ENCODE data around the gene FBXW5.

Gene FBXW5

DNA sequence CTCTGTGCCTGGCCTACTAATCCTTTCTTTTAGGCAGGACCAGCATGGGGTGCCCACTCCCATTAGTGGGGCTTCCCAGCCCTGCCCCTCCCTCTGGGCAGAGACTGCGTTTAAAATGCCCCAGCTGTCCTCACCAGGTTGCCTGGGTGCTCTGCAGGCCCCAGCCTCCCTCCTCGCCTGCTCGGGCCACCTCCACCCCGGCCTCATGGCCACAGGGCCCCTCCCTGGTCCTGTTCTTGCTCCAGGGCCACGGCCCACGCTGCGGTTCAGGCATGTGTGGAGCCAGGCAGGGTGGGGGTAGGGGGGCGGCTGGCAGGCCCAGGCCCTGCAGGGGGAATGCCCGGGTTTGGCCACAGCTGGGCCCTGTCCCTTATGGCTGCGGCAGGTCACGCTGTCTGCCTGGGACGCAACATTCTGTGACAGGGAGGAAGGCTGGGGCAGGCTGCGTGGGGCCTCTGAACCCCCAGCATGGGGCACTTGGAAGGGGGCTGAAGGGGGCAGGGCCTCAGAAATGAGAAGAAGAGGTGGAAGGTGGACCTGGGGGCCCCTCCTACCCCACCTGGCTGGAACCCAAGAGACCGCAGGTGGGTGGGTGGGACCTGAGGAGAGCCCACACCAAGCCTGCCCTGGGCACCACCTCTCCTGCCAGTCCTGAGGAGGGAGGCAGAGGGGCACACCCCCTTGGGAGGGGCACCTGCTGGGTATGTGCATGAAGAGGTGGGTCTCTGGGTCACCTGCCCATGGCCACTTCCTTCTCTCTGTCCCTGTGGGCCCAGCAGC, 7.2 kb upstream of the FBXW5 start, which contains the start of gene LCN12:
Gene LCN12, plus strand, starts transcription at position 733 of the 780 bp plus-strand sequence. CDS start 55 bp downstream, outside the sequence.
- Histone ChIP-seq H3K36me3 (ENCODE audit: control insufficient read depth in 1 of 2, insufficient read depth in 2 of 2, low read length in 2 of 2) (no peaks in the 10 kb centered on the region), H3K4me3 (ENCODE audit: low read depth in 1 of 2, low read length in 2 of 2) (no peak within 1 kb of the TSS), H3K27ac (ENCODE audit: low read length) (no peak within 1 kb of the TSS), H3K4me1 (ENCODE audit: control insufficient read depth in 1 of 2, insufficient read depth in 2 of 2, low read length in 2 of 2) (peaks cover 0 to 13% of the 10 kb centered on the region in 2 donors), H3K27me3 (ENCODE audit: low read depth, low read length) (no peaks in the 10 kb centered on the region), H3K9me3 (ENCODE audit: control insufficient read depth in 1 of 2, low read length in 2 of 2) (no peaks in the 10 kb centered on the region)

DNA sequence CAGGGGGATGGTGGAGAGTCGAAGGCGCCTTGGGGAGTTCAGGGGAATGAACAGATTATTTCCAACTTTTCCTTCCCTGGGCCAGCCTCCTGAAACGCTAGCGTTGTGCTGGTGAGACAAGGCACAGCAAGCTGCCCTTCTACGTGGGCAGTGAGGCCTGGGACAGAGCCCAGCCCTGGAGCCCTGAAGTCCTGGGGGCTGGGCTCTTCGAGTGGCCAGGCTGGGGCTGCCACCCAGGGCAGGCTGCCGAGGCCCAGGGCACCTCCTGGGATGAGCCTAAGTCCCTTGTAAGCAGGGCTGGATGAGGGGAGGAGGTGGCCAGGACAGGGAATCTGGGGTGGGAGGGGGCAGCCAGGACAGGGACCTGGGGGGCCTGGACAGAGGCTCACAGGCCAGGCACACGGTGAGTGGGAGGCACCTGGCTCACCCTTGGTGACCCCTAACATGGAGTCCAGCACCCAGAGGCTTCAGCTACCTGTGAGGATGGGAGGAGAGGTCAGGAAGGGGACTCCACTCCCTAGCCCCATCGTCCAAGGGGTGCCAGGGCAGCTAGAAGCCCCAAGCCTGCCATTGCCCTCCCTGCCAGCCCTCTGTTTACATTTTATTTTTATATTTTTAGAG, 6.2 kb upstream of the FBXW5 start:
- no peaks in the 10 kb centered on the region for H3K9me3 ChIP-seq (ENCODE audit: control insufficient read depth in 1 of 2, low read length in 2 of 2)
- H3K4me3 ChIP-seq (ENCODE audit: low read depth in 1 of 2, low read length in 2 of 2), result peak overlapping the region; percentile 53 to 92
- peak overlapping the region; percentile 60 for H3K27ac ChIP-seq (ENCODE audit: low read length)
- H3K27me3 ChIP-seq (ENCODE audit: low read depth, low read length), result no peaks in the 10 kb centered on the region
- H3K4me1 ChIP-seq (ENCODE audit: control insufficient read depth in 1 of 2, insufficient read depth in 2 of 2, low read length in 2 of 2), result peaks cover 0 to 13% of the 10 kb centered on the region in 2 donors
- H3K36me3 ChIP-seq (ENCODE audit: control insufficient read depth in 1 of 2, insufficient read depth in 2 of 2, low read length in 2 of 2), result no peaks in the 10 kb centered on the region

DNA sequence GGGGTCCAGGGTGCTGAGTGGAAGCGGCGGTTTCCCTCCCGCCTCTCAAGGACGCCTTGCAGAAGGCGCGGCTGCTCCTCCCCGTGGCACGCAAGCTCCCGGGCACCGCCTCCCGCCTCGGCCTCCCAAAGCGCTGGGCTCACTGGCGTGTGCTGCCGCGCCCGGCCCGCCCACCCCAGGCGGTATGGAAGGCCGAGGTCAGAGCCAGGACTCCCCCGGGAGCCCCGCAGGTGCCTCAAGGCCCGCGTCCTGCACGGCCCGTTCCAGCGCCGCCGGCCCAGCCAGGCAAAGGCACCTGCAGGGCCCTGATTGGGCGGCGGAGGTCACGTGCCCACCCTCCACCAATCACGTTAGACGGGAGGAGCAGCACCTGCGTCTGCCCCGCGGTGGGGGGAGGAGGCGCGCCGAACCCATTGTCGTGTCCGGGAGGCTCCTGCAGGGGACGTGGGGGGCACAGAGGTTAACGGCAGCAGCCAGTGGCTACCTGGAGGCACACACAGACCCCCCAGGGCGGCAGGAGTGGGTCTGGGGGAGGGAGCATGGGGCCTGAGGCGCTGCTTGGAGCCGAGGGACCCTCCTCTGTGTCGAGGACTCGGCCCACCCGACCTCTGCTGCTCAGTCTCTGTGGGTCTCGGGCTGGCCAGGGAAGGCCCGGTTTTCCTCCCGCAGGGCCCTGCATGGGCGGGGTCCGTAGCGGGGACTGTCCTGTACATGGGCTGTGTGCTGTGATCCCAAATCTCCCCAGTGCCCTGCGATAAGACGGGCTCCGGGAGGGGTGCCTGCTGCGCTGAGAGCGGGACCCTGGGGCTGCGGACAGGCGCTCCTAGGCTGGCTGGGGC, 5.5 kb upstream of the FBXW5 start:
- peaks cover 0 to 13% of the 10 kb centered on the region in 2 donors for H3K4me1 ChIP-seq (ENCODE audit: control insufficient read depth in 1 of 2, insufficient read depth in 2 of 2, low read length in 2 of 2)
- H3K9me3 ChIP-seq (ENCODE audit: control insufficient read depth in 1 of 2, low read length in 2 of 2), result no peaks in the 10 kb centered on the region
- H3K27ac ChIP-seq (ENCODE audit: low read length), result peak overlapping the region; percentile 60
- peak overlapping the region; percentile 53 to 92 for H3K4me3 ChIP-seq (ENCODE audit: low read depth in 1 of 2, low read length in 2 of 2)
- no peaks in the 10 kb centered on the region for H3K36me3 ChIP-seq (ENCODE audit: control insufficient read depth in 1 of 2, insufficient read depth in 2 of 2, low read length in 2 of 2)
- H3K27me3 ChIP-seq (ENCODE audit: low read depth, low read length), result no peaks in the 10 kb centered on the region

DNA sequence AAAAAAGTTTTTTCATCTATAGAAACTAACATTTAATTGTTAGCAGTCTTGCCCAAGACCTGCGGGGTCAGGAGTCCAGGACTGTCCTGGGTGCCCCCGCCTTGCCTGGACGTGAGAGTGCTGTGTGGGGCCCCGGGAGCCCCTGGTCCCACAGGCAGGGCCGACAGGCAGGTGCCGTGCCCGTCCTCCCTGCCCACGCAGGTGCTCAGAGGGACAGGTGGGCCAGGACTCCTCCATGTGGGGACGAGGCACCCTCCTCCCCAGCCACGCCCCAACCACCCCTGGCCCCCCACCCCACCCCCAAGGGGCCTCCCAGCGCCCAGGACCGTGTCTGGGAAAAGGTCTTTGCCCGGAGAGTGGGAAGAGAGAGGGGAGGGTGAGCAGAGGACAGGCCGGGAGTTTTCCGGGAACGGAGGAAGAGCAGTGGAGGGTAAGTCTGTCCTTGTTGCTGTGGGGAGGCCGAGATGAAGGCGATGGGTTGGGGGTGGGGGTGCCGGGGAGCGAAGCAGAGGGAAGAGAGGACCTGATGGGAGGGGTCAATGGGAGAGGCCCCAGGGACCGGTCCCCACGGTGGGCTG, 4.8 kb upstream of the FBXW5 start:
- H3K27me3 ChIP-seq (ENCODE audit: low read depth, low read length), result no peaks in the 10 kb centered on the region
- H3K9me3 ChIP-seq (ENCODE audit: control insufficient read depth in 1 of 2, low read length in 2 of 2), result no peaks in the 10 kb centered on the region
- H3K36me3 ChIP-seq (ENCODE audit: control insufficient read depth in 1 of 2, insufficient read depth in 2 of 2, low read length in 2 of 2), result no peaks in the 10 kb centered on the region
- H3K27ac ChIP-seq (ENCODE audit: low read length), result peak overlapping the region; percentile 45
- peaks cover 0 to 13% of the 10 kb centered on the region in 2 donors for H3K4me1 ChIP-seq (ENCODE audit: control insufficient read depth in 1 of 2, insufficient read depth in 2 of 2, low read length in 2 of 2)
- peak overlapping the region; percentile 53 to 92 for H3K4me3 ChIP-seq (ENCODE audit: low read depth in 1 of 2, low read length in 2 of 2)

DNA sequence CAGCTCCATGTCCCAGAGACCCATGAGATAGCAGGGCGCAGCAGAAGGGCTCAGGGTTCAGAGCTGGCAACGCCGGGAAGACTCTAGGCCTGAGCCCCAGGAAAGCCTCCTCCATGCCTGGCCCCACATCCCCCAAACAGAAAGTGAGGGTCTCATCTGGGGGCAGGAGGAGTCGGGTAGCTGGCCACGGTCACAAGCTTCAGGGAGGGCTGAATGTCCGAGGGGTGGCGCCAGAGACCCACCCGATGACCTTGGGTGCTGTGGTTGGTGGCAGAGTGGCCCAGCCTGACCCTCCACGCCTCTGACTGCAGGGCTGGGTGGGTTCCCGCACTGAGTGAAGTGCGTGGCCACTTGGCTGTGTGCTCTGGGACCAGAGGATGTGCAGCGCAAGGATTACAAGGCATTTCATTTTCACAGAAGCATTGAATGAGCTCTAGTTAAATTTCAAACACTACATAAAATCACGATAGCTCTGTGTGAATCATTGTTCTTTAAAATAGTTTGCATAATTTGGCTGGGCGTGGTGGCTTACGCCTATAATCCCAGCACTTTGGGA, 3.5 kb upstream of the FBXW5 start:
- H3K27ac ChIP-seq (ENCODE audit: low read length), result no peak overlapping the region
- peaks cover 0 to 22% of the 10 kb centered on the region in 2 donors for H3K4me1 ChIP-seq (ENCODE audit: control insufficient read depth in 1 of 2, insufficient read depth in 2 of 2, low read length in 2 of 2)

DNA sequence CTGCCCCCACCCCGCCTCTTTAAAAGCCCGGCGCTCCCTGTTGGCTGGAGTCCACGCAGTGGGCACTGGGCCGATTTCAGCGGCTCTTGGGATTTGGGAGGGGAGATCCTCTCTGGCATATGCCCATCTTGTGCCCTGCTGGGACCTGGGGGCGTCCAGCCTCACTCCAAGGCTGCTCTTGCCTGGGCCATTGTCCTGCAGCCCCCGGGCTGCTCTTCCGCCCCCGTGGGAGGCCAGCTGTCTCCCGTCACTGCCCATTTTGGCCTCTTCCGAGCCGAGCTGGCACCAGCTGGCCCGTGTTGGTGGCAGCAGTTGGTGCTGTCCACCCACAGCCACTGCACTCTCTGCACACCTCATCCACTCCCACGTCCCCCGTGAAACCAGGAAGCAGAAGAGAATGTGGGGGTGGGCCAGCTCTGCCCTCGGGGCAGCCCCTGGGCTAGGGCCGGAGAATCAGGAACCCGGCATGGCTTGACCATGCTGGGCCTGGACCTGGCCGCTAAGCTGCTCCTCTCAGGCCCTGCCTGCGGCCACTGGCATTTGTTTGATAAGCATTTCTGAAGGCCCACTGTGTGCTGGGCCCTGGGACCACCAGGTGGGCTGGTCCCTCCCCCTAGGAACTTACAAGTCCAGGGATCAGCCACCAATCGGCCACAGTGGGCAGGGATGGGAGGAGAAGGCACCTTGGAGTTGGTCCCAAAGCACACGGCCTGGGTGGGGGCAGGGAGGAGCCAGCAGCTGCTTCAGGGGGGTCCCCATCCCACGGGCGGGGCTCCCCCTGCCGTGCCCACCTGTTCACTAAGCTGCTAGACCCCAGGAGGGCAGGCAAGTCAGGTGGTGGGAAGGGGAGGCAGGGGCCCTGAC, 2.7 kb upstream of the FBXW5 start:
- Histone ChIP-seq H3K4me1 (ENCODE audit: control insufficient read depth in 1 of 2, insufficient read depth in 2 of 2, low read length in 2 of 2) (peaks cover 0 to 28% of the 10 kb centered on the region in 2 donors), H3K27me3 (ENCODE audit: low read depth, low read length) (no peaks in the 10 kb centered on the region), H3K4me3 (ENCODE audit: low read depth in 1 of 2, low read length in 2 of 2) (no peak overlapping the region), H3K27ac (ENCODE audit: low read length) (no peak overlapping the region), H3K36me3 (ENCODE audit: control insufficient read depth in 1 of 2, insufficient read depth in 2 of 2, low read length in 2 of 2) (peaks cover 0 to 9% of the 10 kb centered on the region in 2 donors), H3K9me3 (ENCODE audit: control insufficient read depth in 1 of 2, low read length in 2 of 2) (no peaks in the 10 kb centered on the region)

More for the DNA sequence above, 3.5 kb upstream of the FBXW5 start:
- Histone ChIP-seq H3K4me3 (ENCODE audit: low read depth in 1 of 2, low read length in 2 of 2) (no peak overlapping the region), H3K27me3 (ENCODE audit: low read depth, low read length) (no peaks in the 10 kb centered on the region), H3K9me3 (ENCODE audit: control insufficient read depth in 1 of 2, low read length in 2 of 2) (no peaks in the 10 kb centered on the region), H3K36me3 (ENCODE audit: control insufficient read depth in 1 of 2, insufficient read depth in 2 of 2, low read length in 2 of 2) (peaks cover 0 to under 1% of the 10 kb centered on the region in 2 donors)

DNA sequence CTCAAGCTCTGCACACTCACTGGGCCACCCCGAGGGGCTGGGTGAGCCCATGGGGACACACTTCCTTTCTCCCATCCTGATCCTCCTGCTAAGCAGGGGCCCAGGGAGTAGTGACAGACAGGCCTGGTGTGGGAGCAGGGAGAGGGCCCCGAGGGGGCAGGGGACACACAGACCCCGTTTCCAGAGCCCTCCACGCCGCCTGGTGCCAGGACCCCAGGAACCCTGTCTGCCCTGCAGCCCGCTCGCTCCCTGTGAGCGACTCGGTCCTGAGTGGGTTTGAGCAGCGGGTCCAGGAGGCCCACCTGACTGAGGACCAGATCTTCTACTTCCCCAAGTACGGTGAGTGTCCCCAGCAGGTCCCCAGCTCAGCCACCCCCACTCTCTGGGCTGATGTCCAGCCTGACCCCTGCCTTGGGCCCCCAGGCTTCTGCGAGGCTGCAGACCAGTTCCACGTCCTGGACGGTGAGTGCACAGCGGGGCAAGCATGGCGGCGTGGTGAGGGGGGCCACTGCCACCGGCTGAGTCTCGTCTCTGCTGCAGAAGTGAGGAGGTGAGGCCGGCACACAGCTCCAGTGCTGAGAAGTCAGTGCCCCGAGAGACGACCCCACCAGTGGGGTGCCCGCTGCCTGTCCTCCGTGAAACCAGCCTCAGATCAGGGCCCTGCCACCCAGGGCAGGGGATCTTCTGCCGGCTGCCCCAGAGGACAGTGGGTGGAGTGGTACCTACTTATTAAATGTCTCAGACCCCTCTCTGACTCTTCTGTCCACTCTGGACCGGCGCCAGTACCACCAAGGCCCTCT, 1.9 kb upstream of the FBXW5 start:
- Histone ChIP-seq H3K27ac (ENCODE audit: low read length) (no peak overlapping the region), H3K36me3 (ENCODE audit: control insufficient read depth in 1 of 2, insufficient read depth in 2 of 2, low read length in 2 of 2) (peaks cover 5 to 17% of the 10 kb centered on the region in 2 donors), H3K27me3 (ENCODE audit: low read depth, low read length) (no peaks in the 10 kb centered on the region), H3K4me1 (ENCODE audit: control insufficient read depth in 1 of 2, insufficient read depth in 2 of 2, low read length in 2 of 2) (peaks cover 0 to 28% of the 10 kb centered on the region in 2 donors), H3K4me3 (ENCODE audit: low read depth in 1 of 2, low read length in 2 of 2) (no peak overlapping the region), H3K9me3 (ENCODE audit: control insufficient read depth in 1 of 2, low read length in 2 of 2) (no peaks in the 10 kb centered on the region)

DNA sequence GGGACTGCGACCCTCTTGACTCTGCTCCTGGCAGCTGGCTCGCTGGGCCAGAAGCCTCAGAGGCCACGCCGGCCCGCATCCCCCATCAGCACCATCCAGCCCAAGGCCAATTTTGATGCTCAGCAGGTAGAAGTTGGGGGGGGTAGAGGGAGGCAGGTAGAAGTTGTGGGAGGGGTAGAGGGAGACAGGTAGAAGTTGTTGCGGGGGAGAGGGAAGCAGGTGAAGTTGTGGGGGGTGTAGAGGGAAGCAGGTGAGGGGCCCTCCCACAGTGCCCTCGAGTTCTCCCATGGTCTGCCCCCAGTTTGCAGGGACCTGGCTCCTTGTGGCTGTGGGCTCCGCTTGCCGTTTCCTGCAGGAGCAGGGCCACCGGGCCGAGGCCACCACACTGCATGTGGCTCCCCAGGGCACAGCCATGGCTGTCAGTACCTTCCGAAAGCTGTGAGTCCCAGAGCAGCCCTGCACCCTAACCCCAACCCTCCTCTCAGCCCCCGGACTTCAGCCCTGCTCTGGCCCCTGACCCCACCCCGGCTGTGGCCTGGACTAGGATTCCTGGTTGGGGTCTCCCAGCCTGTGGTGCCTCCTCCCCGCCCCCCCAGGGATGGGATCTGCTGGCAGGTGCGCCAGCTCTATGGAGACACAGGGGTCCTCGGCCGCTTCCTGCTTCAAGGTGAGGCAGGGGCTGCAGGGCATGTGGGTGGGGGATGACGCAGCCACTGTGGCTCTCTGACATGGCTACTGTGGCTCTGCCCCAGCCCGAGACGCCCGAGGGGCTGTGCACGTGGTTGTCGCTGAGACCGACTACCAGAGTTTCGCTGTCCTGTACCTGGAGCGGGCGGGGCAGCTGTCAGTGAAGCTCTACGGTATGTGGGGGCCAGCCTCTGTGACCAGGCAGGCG, 1.0 kb upstream of the FBXW5 start:
- Histone ChIP-seq H3K36me3 (ENCODE audit: control insufficient read depth in 1 of 2, insufficient read depth in 2 of 2, low read length in 2 of 2) (peaks cover 7 to 25% of the 10 kb centered on the region in 2 donors), H3K27me3 (ENCODE audit: low read depth, low read length) (no peaks in the 10 kb centered on the region), H3K27ac (ENCODE audit: low read length) (no peak overlapping the region), H3K4me1 (ENCODE audit: control insufficient read depth in 1 of 2, insufficient read depth in 2 of 2, low read length in 2 of 2) (peaks cover 0 to 26% of the 10 kb centered on the region in 2 donors), H3K9me3 (ENCODE audit: control insufficient read depth in 1 of 2, low read length in 2 of 2) (no peaks in the 10 kb centered on the region), H3K4me3 (ENCODE audit: low read depth in 1 of 2, low read length in 2 of 2) (no peak overlapping the region)

DNA sequence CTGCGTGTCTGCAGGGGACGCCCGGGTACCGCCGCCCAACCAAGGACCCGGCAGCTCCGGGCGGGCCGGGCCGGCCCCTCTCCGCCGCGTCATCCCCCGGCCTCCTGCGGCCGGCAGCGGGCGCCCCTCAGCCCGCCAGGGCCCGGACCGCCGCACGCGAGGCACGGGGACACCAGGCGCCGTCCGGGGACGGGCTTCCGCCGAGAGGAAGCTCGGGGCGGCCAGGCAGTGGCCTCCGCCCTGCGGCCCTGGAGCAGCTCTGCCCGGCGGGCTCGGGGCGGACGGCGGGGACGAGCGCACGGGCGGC, 373 bp downstream of the FBXW5 start:
- no peaks in the 10 kb centered on the region for H3K27me3 ChIP-seq (ENCODE audit: low read depth, low read length)
- peak overlapping the region; percentile 23 for H3K27ac ChIP-seq (ENCODE audit: low read length)
- H3K9me3 ChIP-seq (ENCODE audit: control insufficient read depth in 1 of 2, low read length in 2 of 2), result no peaks in the 10 kb centered on the region
- peaks cover 13 to 39% of the 10 kb centered on the region in 2 donors for H3K36me3 ChIP-seq (ENCODE audit: control insufficient read depth in 1 of 2, insufficient read depth in 2 of 2, low read length in 2 of 2)
- H3K4me1 ChIP-seq (ENCODE audit: control insufficient read depth in 1 of 2, insufficient read depth in 2 of 2, low read length in 2 of 2), result peaks cover 0 to 16% of the 10 kb centered on the region in 2 donors
- H3K4me3 ChIP-seq (ENCODE audit: low read depth in 1 of 2, low read length in 2 of 2), result peak overlapping the region; percentile 56 to 95

All from muscle layer of duodenum (tissue), 2 donors.